Measurements from ENCODE around the gene ANKRD33B.
"Not testable (repeated sequence)": the region's sequence is repeated elsewhere in the genome, so short reads cannot be mapped to it uniquely, and the experiment has no call there.

Gene ANKRD33B

GRCh38 chr5:10563945-10564837 is at the start of gene ANKRD33B:
Gene ANKRD33B (plus strand): TSS chr5:10564070. CDS start chr5:10564468, 398 bp downstream.
- DNase-seq (ENCODE audit: low spot score), result peak; percentile 96

GRCh38 chr5:10514572-10514971 is 49.3 kb upstream of the ANKRD33B start:
- DNase-seq (ENCODE audit: low spot score), result not testable (repeated sequence)

- DNase-seq (ENCODE audit: low spot score), result no peak
These were observed 48.4 kb upstream of the ANKRD33B start for GRCh38 chr5:10515492-10515891.

- no peak for DNase-seq (ENCODE audit: low spot score)
These were observed 45.5 kb upstream of the ANKRD33B start for GRCh38 chr5:10518347-10518746.

- DNase-seq (ENCODE audit: low spot score), result no peak
These were observed 44.1 kb upstream of the ANKRD33B start for GRCh38 chr5:10519729-10520128.

- DNase-seq (ENCODE audit: low spot score), result no peak
These were observed 43.2 kb upstream of the ANKRD33B start for GRCh38 chr5:10520706-10521105.

- DNase-seq (ENCODE audit: low spot score), result peak; percentile 36
These were observed 42.2 kb upstream of the ANKRD33B start for GRCh38 chr5:10521466-10522223.

GRCh38 chr5:10522224-10522611 is 41.7 kb upstream of the ANKRD33B start:
- DNase-seq (ENCODE audit: low spot score), result no peak

GRCh38 chr5:10524376-10525123 is 39.3 kb upstream of the ANKRD33B start:
- no peak for DNase-seq (ENCODE audit: low spot score)

GRCh38 chr5:10525124-10525495 is 38.8 kb upstream of the ANKRD33B start:
- no peak for DNase-seq (ENCODE audit: low spot score)

GRCh38 chr5:10527281-10527950 is 36.5 kb upstream of the ANKRD33B start:
- no peak for DNase-seq (ENCODE audit: low spot score)

GRCh38 chr5:10528056-10528816 is 35.6 kb upstream of the ANKRD33B start:
- peak; percentile 28 for DNase-seq (ENCODE audit: low spot score)

- DNase-seq (ENCODE audit: low spot score), result no peak
These were observed 35.0 kb upstream of the ANKRD33B start for GRCh38 chr5:10528827-10529226.

GRCh38 chr5:10530601-10531320 is 33.1 kb upstream of the ANKRD33B start:
- DNase-seq (ENCODE audit: low spot score), result no peak

GRCh38 chr5:10532421-10532820 is 31.4 kb upstream of the ANKRD33B start:
- DNase-seq (ENCODE audit: low spot score), result no peak

- no peak for DNase-seq (ENCODE audit: low spot score)
These were observed 30.6 kb upstream of the ANKRD33B start for GRCh38 chr5:10533226-10533625.

- no peak for DNase-seq (ENCODE audit: low spot score)
These were observed 29.0 kb upstream of the ANKRD33B start for GRCh38 chr5:10534561-10535530.

- peak; percentile 38 for DNase-seq (ENCODE audit: low spot score)
These were observed 27.4 kb upstream of the ANKRD33B start for GRCh38 chr5:10536511-10536910.

GRCh38 chr5:10536931-10537579 is 26.8 kb upstream of the ANKRD33B start:
- DNase-seq (ENCODE audit: low spot score), result peak; percentile 60
